ENCODE measurements around the gene CNOT10.
"Not testable (repeated sequence)": the region's sequence is repeated elsewhere in the genome, so short reads cannot be mapped to it uniquely, and the experiment has no call there.

The CNOT10 gene

DNA sequence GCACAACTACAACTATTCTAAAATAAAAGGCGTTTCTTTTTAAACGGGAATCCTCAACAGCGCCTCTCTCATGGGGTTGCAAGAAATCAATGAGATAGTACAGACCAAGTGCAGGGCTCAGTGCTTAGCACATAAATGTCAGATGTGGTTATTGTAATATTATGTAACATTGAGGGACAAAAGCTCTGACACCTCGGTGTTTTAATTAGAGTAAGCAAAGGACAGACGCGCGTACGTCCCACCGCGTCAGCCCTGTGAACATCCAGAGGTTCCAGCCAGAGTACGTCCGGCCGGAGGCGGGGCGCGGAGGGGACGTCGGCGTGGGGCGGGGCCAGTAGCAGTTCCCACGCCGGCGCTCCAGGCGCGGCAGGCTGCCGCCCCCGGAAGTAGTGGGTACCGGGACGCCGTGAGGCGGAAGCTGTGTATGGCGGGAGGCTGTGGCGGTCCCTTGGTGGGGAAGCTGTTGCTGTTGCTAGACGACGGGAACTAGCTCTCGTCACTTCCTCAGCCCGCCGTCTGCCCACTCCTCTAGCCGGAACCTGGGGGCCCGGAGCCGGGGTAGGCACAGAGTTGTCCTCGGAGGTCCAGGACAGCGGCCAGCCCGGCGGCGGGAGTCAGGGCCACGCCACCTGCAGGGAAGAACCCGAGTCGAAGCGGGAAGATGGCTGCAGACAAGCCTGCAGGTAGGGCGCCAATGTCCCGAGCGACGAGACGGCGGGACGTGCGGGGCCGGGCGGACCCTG is at the start of gene CNOT10:
Gene CNOT10 (plus strand): TSS at position 389 of the 743 bp plus-strand sequence. CDS start 273 bp downstream, at position 662.
- DNase-seq: peak; percentile 95
- TF ChIP-seq GATA1 (IDR thresholded peaks at IDR 0.05; ENCODE audit: low read depth, low read length) (no peak), POLR2A (IDR thresholded peaks at IDR 0.05; ENCODE audit: low read length) (peak; percentile 84)

DNA sequence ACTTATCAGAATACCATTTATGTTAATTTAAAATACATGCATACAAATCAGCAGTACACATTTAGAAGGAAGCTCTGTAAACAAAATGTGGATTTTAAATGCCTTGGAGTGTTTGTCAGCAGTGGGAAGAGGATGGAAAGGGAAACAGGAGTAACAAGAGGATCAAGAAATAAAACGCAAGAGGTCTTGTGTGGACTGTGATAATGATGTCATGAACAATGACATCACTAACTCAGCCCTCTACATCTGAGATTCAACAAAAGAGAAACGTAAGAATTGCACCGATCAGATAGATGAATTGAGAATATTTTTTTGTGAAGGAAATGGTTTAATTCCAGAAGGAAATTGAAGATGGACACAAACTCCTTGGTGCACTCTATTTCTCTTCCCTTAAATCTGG is 44.0 kb upstream of the CNOT10 start:
- TF ChIP-seq POLR2A (IDR thresholded peaks at IDR 0.05; ENCODE audit: low read length): no peak
- no peak for DNase-seq

- TF ChIP-seq POLR2A (IDR thresholded peaks at IDR 0.05; ENCODE audit: low read length) (no peak), GATA1 (IDR thresholded peaks at IDR 0.05; ENCODE audit: low read depth, low read length) (no peak)
- no peak for DNase-seq
Measured at GRCh38 chr3:32641356-32641755, 43.6 kb upstream of the CNOT10 start.

- TF ChIP-seq GATA1 (IDR thresholded peaks at IDR 0.05; ENCODE audit: low read depth, low read length) (no peak), POLR2A (IDR thresholded peaks at IDR 0.05; ENCODE audit: low read length) (no peak)
- DNase-seq: no peak
Measured at GRCh38 chr3:32643354-32643753, 41.6 kb upstream of the CNOT10 start.

DNA sequence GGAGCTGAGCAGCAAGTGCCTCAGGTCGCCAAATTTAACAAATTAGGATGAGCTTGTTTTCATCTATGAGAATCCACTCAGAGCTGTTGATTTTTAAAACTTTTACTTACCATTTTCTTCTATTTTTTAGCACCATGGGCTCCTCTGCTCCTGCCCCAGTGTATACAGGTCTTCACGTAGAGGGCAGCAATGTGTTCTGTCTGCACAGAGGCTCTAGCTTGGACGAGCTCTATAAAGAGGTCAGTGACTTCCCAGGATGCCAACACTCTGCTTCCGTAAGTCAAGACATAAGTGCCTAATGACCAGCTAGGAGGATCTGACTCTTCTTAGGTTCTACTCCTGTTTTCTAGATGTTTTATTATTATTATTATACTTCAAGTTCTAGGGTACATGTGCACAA is 41.2 kb upstream of the CNOT10 start:
- DNase-seq: no peak
- no peak for TF ChIP-seq POLR2A (IDR thresholded peaks at IDR 0.05; ENCODE audit: low read length)
- TF ChIP-seq GATA1 (IDR thresholded peaks at IDR 0.05; ENCODE audit: low read depth, low read length): no peak

- no peak for DNase-seq
- TF ChIP-seq POLR2A (IDR thresholded peaks at IDR 0.05; ENCODE audit: low read length) (no peak), GATA1 (IDR thresholded peaks at IDR 0.05; ENCODE audit: low read depth, low read length) (no peak)
Measured at GRCh38 chr3:32644380-32644779, 40.6 kb upstream of the CNOT10 start.

GRCh38 chr3:32646761-32647160 is 38.2 kb upstream of the CNOT10 start:
- TF ChIP-seq GATA1 (IDR thresholded peaks at IDR 0.05; ENCODE audit: low read depth, low read length) (no peak), POLR2A (IDR thresholded peaks at IDR 0.05; ENCODE audit: low read length) (no peak)
- no peak for DNase-seq

DNA sequence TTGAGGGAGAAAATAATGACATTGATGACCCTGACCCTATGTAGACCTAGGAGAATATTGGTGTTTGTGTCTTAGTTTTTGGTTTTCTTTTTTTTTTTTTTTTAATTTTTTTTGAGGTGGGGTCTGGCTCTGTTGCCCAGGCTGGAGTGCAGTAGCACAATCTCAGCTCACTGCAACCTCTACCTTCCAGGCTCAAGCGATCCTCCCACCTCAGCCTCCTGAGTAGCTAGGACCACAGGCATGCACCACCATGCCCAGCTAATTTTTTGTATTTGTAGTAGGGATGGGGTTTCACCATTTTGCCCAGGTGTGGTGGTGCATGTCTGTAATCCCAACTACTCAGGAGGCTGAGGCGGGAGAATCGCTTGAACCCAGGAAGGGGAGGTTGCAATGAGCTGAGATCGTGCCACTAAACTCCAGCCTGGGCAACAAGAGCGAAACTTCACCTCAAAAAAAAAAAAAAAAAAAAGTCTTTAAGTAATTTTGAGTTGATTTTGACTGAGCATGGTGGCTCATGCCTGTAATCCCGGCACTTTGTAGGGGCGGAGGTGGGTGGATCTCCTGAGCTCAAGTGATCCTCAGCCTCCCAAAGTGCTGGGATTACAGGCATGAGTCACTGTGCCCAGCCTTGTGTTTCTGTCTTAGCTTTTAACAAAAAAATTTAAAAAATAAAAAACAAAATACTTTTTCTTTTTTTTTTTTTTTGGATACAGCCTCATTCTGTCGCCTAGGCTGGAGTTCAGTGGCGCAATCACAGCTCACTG is 32.5 kb upstream of the CNOT10 start:
- DNase-seq: not testable (repeated sequence)

GRCh38 chr3:32655167-32655566 is 29.8 kb upstream of the CNOT10 start:
- no peak for TF ChIP-seq POLR2A (IDR thresholded peaks at IDR 0.05; ENCODE audit: low read length)
- no peak for TF ChIP-seq GATA1 (IDR thresholded peaks at IDR 0.05; ENCODE audit: low read depth, low read length)
- no peak for DNase-seq

- TF ChIP-seq GATA1 (IDR thresholded peaks at IDR 0.05; ENCODE audit: low read depth, low read length): no peak
- TF ChIP-seq POLR2A (IDR thresholded peaks at IDR 0.05; ENCODE audit: low read length): no peak
- no peak for DNase-seq
Measured at GRCh38 chr3:32660634-32661033, 24.4 kb upstream of the CNOT10 start.

- TF ChIP-seq POLR2A (IDR thresholded peaks at IDR 0.05; ENCODE audit: low read length) (no peak), GATA1 (IDR thresholded peaks at IDR 0.05; ENCODE audit: low read depth, low read length) (no peak)
- no peak for DNase-seq
Measured at GRCh38 chr3:32662647-32663046, 22.3 kb upstream of the CNOT10 start.

GRCh38 chr3:32664630-32665075 is 20.3 kb upstream of the CNOT10 start:
- peak; percentile 57 to 68 for DNase-seq

- no peak for TF ChIP-seq GATA1 (IDR thresholded peaks at IDR 0.05; ENCODE audit: low read depth, low read length)
- no peak for TF ChIP-seq POLR2A (IDR thresholded peaks at IDR 0.05; ENCODE audit: low read length)
- DNase-seq: no peak
Measured at GRCh38 chr3:32667072-32667582, 17.9 kb upstream of the CNOT10 start.

GRCh38 chr3:32669226-32669625 is 15.8 kb upstream of the CNOT10 start:
- DNase-seq: not testable (repeated sequence)

GRCh38 chr3:32673730-32674129 is 11.3 kb upstream of the CNOT10 start:
- not testable (repeated sequence) for DNase-seq

Measured in erythroblast (primary cell).